HepG2 (cell line): ENCODE results near the gene FCRL5. TPM values are rescaled to one million over a fixed set of nuclear protein-coding genes. Genes with fewer than 3 reads are reported as not detected.

Source experiments
- ATAC-seq: fragments of 200-7000 bp; cut with Tn5 transposase; 3 replicates; pipeline ENCODE4 v1.9.1; 2020; ENCODE audit warnings: mild to moderate bottlenecking, moderate library complexity
- BruUV-seq: library from RNA; stranded (reverse); fragments of 400-500 nt; replicated peaks from 2 replicates; lab custom pipeline; 2021; lab: Mats Ljungman, UMichigan
- CTCF ChIA-PET: fragments of 300-600 bp; formaldehyde crosslinking; extraction: SDS; loops from one replicate; lab custom pipeline; 2021; ENCODE audit warnings: low total read pairs, inconsistent platforms, low intra/inter-chr PET ratio; lab: Yijun Ruan, JAX
- POLR2A ChIA-PET: fragments of 350-600 bp; sonication (Branson Sonifier 250); formaldehyde crosslinking; loops from one replicate; lab custom pipeline; 2020; ENCODE audit warnings: antibody characterized with exemption, inconsistent platforms; lab: Yijun Ruan, JAX
- DNase-seq: peaks from one replicate; pipeline ENCODE4 v3.0.0-alpha.2; 2015; ENCODE audit warnings: low spot score
- FAIRE-seq: peaks from 3 replicates; lab custom pipeline; 2011; peaks lifted over from hg19 to GRCh38; lab: Jason Lieb, UNC
- H2AFZ ChIP-seq: one replicate; pipeline ENCODE4 v1.6.1; 2011; ENCODE audit warnings: low read length, inconsistent platforms
- H3K27ac ChIP-seq: fragments of 300-600 bp; 3 replicates; pipeline ENCODE4 v1.8.0; 2011; ENCODE audit warnings: mixed run types, mild to moderate bottlenecking, mixed read lengths, low read length, inconsistent platforms; ENCODE audit not compliant: insufficient read depth; ENCODE audit errors: extremely low read length
- H3K27me3 ChIP-seq, 2 experiments: fragments of 200-600 bp in 1 of 2; 2 replicates in 1 of 2; 3 replicates in 1 of 2; pipeline versions ENCODE4 v1.6.0 to v1.8.0; 2011; ENCODE audit warnings: low read length in 2 of 2, mild to moderate bottlenecking in 2 of 2, moderate library complexity in 2 of 2, inconsistent platforms in 1 of 2; ENCODE audit not compliant: insufficient read depth in 2 of 2, control insufficient read depth in 1 of 2
- H3K36me3 ChIP-seq, 2 experiments: fragments of 200-600 bp in 1 of 2; replicated peaks in 1 of 2; 2 replicates in 1 of 2; 3 replicates in 1 of 2; pipeline versions ENCODE4 v1.5.1 to v1.8.0; 2011; ENCODE audit warnings: low read length in 2 of 2, inconsistent platforms in 1 of 2; ENCODE audit not compliant: insufficient read depth in 2 of 2, control insufficient read depth in 1 of 2
- H3K4me1 ChIP-seq: 2 replicates; pipeline ENCODE4 v1.5.1; 2012; ENCODE audit warnings: low read length, inconsistent platforms; ENCODE audit not compliant: insufficient read depth
- H3K4me2 ChIP-seq: 2 replicates; pipeline ENCODE4 v1.6.0; 2011; ENCODE audit warnings: low read depth, low read length, inconsistent platforms
- H3K4me3 ChIP-seq, 3 experiments: fragments of 200-600 bp in 1 of 3; sonication (generic), shearing (Covaris generic) in 1 of 3; replicated peaks in 1 of 3; 2 replicates each; pipeline ENCODE4 v1.5.1; 2011 to 2016; ENCODE audit warnings: low read length in 3 of 3, inconsistent platforms in 2 of 3, low read depth in 2 of 3, mild to moderate bottlenecking in 2 of 3, control low read depth in 1 of 3, mixed read lengths in 1 of 3; ENCODE audit not compliant: insufficient read depth in 1 of 3
- H3K79me2 ChIP-seq: one replicate; pipeline ENCODE4 v1.6.1; 2011; ENCODE audit warnings: low read length, inconsistent platforms; ENCODE audit not compliant: insufficient read depth
- H3K9ac ChIP-seq: 2 replicates; pipeline ENCODE4 v1.6.0; 2011; ENCODE audit warnings: mild to moderate bottlenecking, low read depth, low read length, inconsistent platforms; ENCODE audit not compliant: insufficient read depth
- H3K9me3 ChIP-seq: 2 replicates; pipeline ENCODE4 v1.5.1; 2012; ENCODE audit warnings: mild to moderate bottlenecking, low read length
- H4K20me1 ChIP-seq: 2 replicates; pipeline ENCODE4 v1.6.0; 2011; ENCODE audit warnings: inconsistent platforms, mild to moderate bottlenecking, low read length, moderate library complexity; ENCODE audit not compliant: insufficient read depth
- ARHGAP35 ChIP-seq: sonication (generic); formaldehyde crosslinking; IDR thresholded peaks from 2 replicates; pipeline ENCODE4 v1.9.0; 2022; ENCODE audit warnings: mild to moderate bottlenecking, inconsistent platforms, moderate library complexity, missing genetic modification reagents, borderline replicate concordance
- ATF1 ChIP-seq: IDR thresholded peaks from 2 replicates; pipeline ENCODE4 v1.6.1; 2016; ENCODE audit warnings: mild to moderate bottlenecking, control low read depth
- MXI1 ChIP-seq: IDR thresholded peaks from 3 replicates; pipeline ENCODE4 v1.6.1; 2012; ENCODE audit warnings: low read depth, low read length, inconsistent platforms, borderline replicate concordance
- NR2F6 ChIP-seq, 2 experiments: IDR thresholded peaks; 2 replicates each; pipeline ENCODE4 v1.6.1; 2016; ENCODE audit warnings: antibody characterized with exemption in 1 of 2, mild to moderate bottlenecking in 1 of 2
- RFX1 ChIP-seq: fragments of 450-650 bp; IDR thresholded peaks from 2 replicates; pipeline ENCODE4 v1.6.1; 2017
- SP2 ChIP-seq: sonication (generic); formaldehyde crosslinking; IDR thresholded peaks from 2 replicates; pipeline ENCODE4 v1.5.1; 2020; ENCODE audit warnings: mild to moderate bottlenecking, missing genetic modification reagents
- THYN1 ChIP-seq: sonication (generic); formaldehyde crosslinking; IDR thresholded peaks from 2 replicates; pipeline ENCODE4 v1.8.1; 2023; ENCODE audit warnings: low read depth, mild to moderate bottlenecking, moderate library complexity, missing genetic modification reagents, borderline replicate concordance
- ZBTB10 ChIP-seq: sonication (generic); formaldehyde crosslinking; IDR thresholded peaks from 2 replicates; pipeline ENCODE4 v1.4.0; 2020; ENCODE audit warnings: missing genetic modification reagents, borderline replicate concordance
- ZNF160 ChIP-seq: sonication (generic); formaldehyde crosslinking; IDR thresholded peaks from 2 replicates; pipeline ENCODE4 v1.8.0; 2022; ENCODE audit warnings: mild to moderate bottlenecking, inconsistent platforms, missing genetic modification reagents
- ZNF781 ChIP-seq: sonication (generic); formaldehyde crosslinking; IDR thresholded peaks from 2 replicates; pipeline ENCODE4 v1.5.1; 2020; ENCODE audit warnings: borderline replicate concordance, mild to moderate bottlenecking, missing genetic modification reagents; ENCODE audit errors: not compliant biosample characterization
- ZSCAN12 ChIP-seq: sonication (generic); formaldehyde crosslinking; IDR thresholded peaks from 2 replicates; pipeline ENCODE4 v1.9.0; 2021; ENCODE audit warnings: mild to moderate bottlenecking, missing genetic modification reagents
- WGBS: methylation state at CpG from one replicate; pipeline ENCODE4 v1.1.6; 2017; ENCODE audit warnings: low lambda C conversion rate; 5-methylcytosine and 5-hydroxymethylcytosine counted together
- in situ Hi-C: cut with HindIII; loops from 2 replicates; pipeline ENCODE4 v1.10.0; 2017; ENCODE audit warnings: low pct_unique_long_range_greater_than_20kb; ENCODE audit not compliant: extremely low pct_ligation_motif_present
- intact Hi-C: fragments of 100-400 bp; cut with micrococcal nuclease; formaldehyde crosslinking; loops from one replicate; pipeline ENCODE4 v1.10.0; 2022; ENCODE audit not compliant: unreplicated experiment
- polyA plus RNA-seq, 8 experiments: library from polyadenylated mRNA; depleted of rRNA in 3 of 8; stranded (reverse) in 7 of 8; unstranded in 1 of 8; fragments of >200 nt; fragmentation: Illumina TruSeq in 4 of 8; extraction: Trizol in 4 of 8; gene quantifications; 2 replicates each; pipeline versions ENCODE4 v1.2.1 to v1.2.3, GENCODE V29; 2011 to 2016; ENCODE audit warnings: low read depth in 4 of 8, missing spikeins in 1 of 8, mixed read lengths in 1 of 8; ENCODE audit not compliant: insufficient read depth in 1 of 8
- total RNA-seq, 5 experiments: library from RNA; depleted of rRNA; stranded (reverse); fragments of >200 nt; fragmentation: Illumina TruSeq; extraction: Trizol; gene quantifications; 2 replicates each; pipeline ENCODE4 v1.2.3, GENCODE V29; 2016; ENCODE audit warnings: low read depth in 1 of 5
- TF ChIP-seq, protein P1 (sequence below): sonication (generic); formaldehyde crosslinking; IDR thresholded peaks from 2 replicates; pipeline ENCODE4 v1.5.0; 2020; ENCODE audit warnings: missing genetic modification reagents
- TF ChIP-seq, protein P2 (sequence below): IDR thresholded peaks from 2 replicates; pipeline ENCODE4 v1.6.1; 2016; ENCODE audit warnings: missing genetic modification reagents, missing compliant biosample characterization
- TF ChIP-seq, protein P3 (sequence below), 2 experiments: fragments of 450-650 bp in 1 of 2; sonication (generic) in 1 of 2; formaldehyde crosslinking; IDR thresholded peaks; 2 replicates each; pipeline versions ENCODE4 v1.5.0 to v1.8.0; 2020 to 2022; ENCODE audit warnings: mild to moderate bottlenecking in 1 of 2, missing genetic modification reagents in 1 of 2

FCRL5 gene
- total and polyA plus RNA-seq, 2 of the 13 experiments (the other 11 are each of a cell fraction or from before 2014, with no cell fraction given): not detected

GRCh38 chr1:157540160-157540748 is 12.1 kb downstream of the FCRL5 start:
- ATAC-seq (no peak), FAIRE-seq (no peak)
- POLR2A ChIA-PET: no interaction called here
- no peak for TF ChIP-seq NR2F6 (IDR thresholded peaks at IDR 0.05)
- no peak for TF ChIP-seq NR2F6 (CRISPR knock-in tag; IDR thresholded peaks at IDR 0.05)
- TF ChIP-seq RFX1: no peak
- TF ChIP-seq ZNF160 (CRISPR knock-in tag): no peak
- TF ChIP-seq, protein P1, sequence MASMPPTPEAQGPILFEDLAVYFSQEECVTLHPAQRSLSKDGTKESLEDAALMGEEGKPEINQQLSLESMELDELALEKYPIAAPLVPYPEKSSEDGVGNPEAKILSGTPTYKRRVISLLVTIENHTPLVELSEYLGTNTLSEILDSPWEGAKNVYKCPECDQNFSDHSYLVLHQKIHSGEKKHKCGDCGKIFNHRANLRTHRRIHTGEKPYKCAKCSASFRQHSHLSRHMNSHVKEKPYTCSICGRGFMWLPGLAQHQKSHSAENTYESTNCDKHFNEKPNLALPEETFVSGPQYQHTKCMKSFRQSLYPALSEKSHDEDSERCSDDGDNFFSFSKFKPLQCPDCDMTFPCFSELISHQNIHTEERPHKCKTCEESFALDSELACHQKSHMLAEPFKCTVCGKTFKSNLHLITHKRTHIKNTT: no peak
- TF ChIP-seq, protein P2, sequence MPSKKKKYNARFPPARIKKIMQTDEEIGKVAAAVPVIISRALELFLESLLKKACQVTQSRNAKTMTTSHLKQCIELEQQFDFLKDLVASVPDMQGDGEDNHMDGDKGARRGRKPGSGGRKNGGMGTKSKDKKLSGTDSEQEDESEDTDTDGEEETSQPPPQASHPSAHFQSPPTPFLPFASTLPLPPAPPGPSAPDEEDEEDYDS: no peak
- TF ChIP-seq ZNF781 (CRISPR knock-in tag): no peak
- TF ChIP-seq THYN1 (CRISPR knock-in tag): no peak
- no peak for TF ChIP-seq ZSCAN12
- no peak for TF ChIP-seq ATF1 (CRISPR knock-in tag)
- TF ChIP-seq, protein P3, sequence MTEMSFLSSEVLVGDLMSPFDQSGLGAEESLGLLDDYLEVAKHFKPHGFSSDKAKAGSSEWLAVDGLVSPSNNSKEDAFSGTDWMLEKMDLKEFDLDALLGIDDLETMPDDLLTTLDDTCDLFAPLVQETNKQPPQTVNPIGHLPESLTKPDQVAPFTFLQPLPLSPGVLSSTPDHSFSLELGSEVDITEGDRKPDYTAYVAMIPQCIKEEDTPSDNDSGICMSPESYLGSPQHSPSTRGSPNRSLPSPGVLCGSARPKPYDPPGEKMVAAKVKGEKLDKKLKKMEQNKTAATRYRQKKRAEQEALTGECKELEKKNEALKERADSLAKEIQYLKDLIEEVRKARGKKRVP (CRISPR knock-in tag; IDR thresholded peaks at IDR 0.05): no peak
- no peak for TF ChIP-seq MXI1
- TF ChIP-seq ZBTB10 (CRISPR knock-in tag): no peak
- no peak for TF ChIP-seq SP2 (CRISPR knock-in tag)
- no peak for TF ChIP-seq ARHGAP35 (CRISPR knock-in tag)

More at GRCh38 chr1:157540160-157540748, 12.1 kb downstream of the FCRL5 start:
- Histone ChIP-seq H3K9me3 (no peaks in the 10 kb centered on the region), H3K27ac (no peak overlapping the region), H3K4me3 (no peak overlapping the region), H3K4me2 (no peak overlapping the region), H3K27me3 (no peaks in the 10 kb centered on the region; a peak in 1 of 5 replicates), H3K36me3 (no peaks in the 10 kb centered on the region), H3K9ac (no peak overlapping the region), H4K20me1 (no peaks in the 10 kb centered on the region), H3K79me2 (no peaks in the 10 kb centered on the region), H2AFZ (no peak overlapping the region), H3K4me1 (no peaks in the 10 kb centered on the region)
- no peak for DNase-seq
- CTCF ChIA-PET: no interaction called here
- WGBS: 0% methylated on average over 2 of the region's 2 CpGs
- BruUV-seq: no TSS peak
- intact Hi-C loops: no loop called here
- in situ Hi-C loops: no loop called here
